GM21515 (cell line): ENCODE measurements around the gene SH2D2A.

Experiments used
- ATAC-seq: cut with Tn5 transposase; IDR thresholded peaks from one replicate; pipeline ENCODE4 v1.9.1; 2021; ENCODE audit not compliant: unreplicated experiment

Gene SH2D2A

DNA sequence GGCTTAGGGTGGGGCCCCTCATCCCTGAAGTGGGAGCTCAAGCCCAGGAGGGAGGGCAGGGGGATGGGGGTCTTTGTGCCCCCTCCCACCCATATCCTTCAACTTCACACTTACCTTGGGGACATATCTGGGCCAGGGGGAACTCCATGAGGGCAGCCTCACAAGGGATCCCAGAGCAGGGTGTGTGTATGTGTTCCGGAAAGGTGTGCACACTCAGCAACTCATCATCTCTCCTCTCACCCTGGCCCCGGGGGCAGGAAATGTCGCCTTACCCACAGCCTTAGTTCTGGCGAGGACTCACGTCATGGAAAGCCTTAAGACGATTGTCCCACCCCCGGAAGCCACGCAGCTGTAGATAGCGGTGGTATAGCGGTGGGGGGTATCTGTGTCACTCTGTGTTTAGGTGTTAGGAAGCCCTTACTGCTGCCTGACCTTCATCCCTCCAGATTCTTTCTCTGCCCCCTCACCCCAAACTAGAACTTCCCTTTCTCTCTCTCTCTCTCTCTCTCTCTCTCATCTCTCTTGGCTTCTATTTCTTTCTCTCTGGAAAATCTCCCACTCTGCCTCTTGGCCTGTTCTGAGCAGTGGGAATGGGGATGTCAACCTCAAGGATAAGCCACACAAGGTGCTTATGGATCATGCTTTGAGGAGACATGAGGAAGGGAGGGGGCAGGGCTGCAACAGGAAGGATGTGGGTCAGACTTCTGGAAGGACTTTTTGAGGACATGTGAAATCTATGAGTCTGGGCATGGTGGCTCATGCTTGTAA, at the start of gene SH2D2A:
SH2D2A (minus strand) TSS at position 288 of the 768 bp plus-strand sequence; CDS start at position 148, 140 bp downstream.
- peak; percentile 57 for ATAC-seq

DNA sequence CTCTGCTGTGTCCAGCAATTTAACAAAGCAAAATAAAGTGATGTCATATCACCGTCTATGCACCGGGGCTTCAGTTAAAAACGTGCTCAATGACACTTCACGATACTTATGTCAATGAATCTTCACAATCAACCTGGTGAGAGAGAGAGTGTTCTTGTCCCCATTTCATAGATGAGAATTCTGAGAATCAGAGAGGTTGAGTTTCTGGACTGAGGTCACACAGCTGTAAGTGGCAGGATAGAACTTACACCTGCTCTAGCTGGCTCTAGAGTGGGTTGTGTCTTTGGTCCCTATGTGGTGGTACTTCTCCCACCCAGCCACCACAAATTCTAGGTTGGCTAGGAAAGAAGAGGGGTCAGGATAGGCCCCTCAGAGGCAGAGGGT, 49.2 kb upstream of the SH2D2A start:
- ATAC-seq = no peak

DNA sequence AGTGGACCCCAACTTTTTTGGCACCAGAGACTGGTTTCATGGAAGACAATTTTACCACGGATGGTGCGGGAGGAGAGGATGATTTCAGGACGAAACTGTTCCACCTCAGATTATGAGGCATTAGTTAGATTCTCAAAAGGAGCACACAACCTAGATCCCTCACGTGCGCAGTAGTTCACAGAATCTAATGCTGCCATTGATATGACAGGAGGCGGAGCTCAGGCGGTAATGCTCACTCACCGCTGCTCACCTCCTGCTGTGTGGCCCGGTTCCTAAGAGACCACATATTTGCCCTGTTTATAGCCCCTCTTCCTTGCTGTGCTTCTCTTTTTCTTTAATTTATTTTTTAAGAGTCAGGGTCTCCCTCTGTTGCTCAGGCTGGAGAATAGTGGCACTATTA, 48.6 kb upstream of the SH2D2A start:
- ATAC-seq = no peak

DNA sequence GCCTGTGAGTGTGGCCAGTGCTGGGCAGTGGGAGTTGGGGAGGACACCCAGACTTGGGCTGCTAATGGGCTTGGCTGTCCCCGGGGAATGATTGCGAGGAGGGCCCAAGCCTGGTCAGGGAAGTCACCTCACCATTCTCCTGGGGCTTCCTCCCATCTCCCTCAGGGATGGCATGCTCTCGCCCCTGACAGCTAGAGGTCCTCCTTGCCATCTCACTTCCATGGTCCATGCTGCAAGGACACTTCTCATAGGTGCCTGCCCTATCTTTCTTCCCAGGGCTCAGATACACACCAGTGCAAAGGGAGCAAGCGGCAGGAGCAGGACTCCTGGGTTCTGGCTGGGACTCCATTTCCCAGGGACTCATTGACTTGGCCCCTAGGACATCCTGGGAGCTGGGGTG, 48.1 kb upstream of the SH2D2A start:
- ATAC-seq = no peak

DNA sequence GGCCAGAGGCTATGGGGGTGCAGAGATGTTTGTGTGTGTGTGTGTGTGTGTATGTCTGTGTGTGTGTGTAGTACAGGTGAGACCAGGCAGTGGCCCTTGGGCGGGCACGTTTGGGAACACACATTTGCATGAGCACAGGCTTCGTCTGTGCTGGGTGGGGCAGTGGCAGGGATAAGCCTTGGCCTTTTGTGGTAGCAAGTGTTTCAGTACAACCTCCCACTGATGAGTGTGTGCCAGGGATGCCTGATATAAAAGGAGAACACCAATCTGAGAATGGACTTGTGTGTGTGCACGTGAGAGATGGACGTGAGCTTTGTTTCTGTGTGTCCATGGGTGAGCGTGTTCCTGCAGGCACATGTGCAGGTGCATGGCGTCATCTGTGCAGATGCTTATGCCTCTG, 47.0 kb upstream of the SH2D2A start:
- ATAC-seq = no peak

DNA sequence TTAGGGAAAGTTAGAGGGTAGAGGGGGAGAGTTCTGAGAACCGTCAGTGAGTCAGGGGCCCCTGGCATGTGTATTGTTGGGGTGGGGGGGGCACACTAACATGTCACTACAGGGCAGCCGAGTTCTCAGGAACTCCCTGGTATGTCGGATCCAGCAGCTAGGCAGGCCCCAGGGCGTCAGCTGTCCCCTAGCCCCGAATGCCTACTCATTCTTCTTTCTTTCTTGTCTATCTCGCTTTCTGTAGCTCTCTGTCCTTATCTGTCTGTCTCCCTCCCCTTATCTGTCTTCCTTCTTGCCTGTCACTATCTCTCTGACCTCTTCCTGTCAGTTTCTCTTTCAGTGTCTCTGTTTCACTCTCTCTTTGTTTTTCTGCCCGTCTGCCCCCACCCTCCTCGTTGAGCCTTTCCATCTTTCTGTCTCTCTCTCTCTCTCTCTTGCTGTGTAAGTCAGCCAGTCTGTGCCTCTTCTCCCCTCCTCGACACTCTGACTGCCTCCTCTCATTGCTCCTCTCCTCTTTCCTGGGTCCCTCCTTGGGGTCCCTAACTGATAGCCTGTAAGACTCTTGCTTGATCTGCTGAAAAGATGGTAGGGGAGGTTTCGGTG, 46.5 kb upstream of the SH2D2A start:
- no peak for ATAC-seq

DNA sequence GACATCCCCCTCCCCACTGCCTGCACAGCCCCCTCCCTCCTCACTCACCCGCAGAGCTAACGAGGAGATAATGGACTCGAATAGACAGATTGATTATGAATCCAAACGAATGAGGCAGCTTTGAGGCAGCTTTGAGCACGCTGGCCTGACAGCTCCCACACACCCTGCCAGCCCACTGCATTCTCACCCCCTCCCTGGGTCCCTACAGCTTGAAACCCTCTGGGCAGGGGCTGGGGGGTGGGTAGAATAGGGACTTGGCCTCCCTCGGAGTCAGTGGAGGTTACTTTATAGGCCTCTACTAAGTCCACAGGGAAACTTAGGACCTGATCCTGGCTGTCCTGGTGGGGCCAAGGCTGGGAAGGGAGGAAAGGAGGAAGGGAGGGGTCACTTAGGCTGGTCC, 45.9 kb upstream of the SH2D2A start:
- no peak for ATAC-seq

DNA sequence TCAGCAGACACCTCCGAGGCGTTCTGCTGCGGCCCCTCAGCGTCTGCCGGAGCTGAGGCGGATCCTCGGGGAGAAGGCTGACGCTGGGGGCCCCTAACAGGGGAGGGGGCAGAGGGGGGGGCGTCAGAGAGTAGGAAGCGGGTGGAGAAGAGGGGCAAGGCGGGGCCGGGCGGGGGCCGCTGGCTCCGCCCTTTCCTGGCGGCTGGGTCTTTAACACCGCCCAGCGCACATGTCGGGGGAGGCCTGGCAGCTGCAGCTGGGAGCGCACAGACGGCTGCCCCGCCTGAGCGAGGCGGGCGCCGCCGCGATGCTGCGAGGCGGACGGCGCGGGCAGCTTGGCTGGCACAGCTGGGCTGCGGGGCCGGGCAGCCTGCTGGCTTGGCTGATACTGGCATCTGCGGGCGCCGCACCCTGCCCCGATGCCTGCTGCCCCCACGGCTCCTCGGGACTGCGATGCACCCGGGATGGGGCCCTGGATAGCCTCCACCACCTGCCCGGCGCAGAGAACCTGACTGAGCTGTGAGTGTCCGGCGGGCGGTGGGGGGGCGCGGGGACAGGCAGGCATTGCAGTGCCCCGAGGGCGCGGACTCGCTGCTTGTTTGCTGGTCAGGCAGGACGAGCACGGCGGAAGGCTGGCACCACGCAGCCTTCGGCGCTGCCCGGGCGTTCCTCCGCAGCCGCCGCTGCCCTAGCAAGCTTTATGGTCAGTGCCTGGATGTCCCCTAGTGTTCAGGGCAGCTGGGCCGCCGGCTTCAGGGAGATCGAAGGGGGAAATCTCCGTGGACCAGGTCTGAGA, 44.2 kb upstream of the SH2D2A start, which contains the start of gene NTRK1:
NTRK1 (plus strand) TSS at position 238 of the 796 bp plus-strand sequence; CDS start at position 308, 70 bp downstream.
- ATAC-seq = no peak

DNA sequence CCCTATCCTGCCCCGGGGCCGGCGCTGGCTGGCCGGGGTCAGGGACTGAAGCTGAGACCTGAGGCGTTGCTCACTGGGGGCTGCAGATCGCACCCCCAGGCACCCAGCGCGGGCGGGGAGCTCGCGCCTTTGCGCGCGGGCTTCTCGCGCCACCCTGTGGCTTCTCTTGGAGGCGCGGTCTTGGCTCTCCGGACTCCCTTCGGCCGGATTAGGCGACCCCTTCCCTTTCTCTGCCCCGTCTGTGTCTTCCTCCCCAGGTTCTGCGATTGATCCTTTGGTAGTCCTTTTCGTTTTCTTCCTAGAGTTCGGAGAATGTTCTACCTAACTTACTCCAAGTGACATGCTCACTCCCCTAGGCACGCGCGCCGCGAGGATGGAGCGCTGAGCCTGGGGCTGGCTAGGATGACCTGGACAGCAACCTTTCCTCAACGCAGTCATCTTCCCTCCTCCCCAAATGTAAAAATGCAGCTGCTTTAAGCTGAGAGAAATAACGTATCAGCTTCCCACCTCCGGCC, 43.5 kb upstream of the SH2D2A start:
- ATAC-seq = no peak

DNA sequence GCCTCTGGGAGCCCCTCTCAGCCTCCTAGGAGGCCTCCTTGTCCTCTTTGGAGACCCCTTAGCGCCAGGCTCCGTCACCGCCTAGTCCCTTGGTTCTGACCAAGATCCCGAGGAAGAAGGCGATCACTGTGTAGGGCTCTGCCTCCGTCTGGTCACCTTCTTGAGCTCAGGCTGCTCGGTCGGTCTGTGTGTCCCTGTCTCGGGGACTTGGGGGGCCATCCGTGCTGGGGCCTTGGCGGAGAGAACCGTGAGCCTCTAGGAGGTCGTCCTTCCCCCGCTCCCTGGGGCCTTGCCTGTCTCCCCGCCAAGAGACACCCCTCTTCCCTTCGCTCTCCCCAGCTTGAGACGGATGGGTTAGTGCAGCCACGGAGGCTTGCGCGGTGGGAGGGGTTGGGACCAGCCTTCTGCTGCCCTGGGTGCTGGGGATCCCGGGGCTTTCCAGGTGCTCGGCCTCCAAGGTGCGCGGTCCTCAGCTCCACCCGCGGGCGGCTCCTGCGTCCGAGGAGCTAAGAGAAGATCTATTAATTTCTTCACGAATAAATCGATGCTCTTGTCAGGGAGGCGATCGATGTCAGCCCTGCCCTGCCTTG, 43.0 kb upstream of the SH2D2A start:
- no peak for ATAC-seq

DNA sequence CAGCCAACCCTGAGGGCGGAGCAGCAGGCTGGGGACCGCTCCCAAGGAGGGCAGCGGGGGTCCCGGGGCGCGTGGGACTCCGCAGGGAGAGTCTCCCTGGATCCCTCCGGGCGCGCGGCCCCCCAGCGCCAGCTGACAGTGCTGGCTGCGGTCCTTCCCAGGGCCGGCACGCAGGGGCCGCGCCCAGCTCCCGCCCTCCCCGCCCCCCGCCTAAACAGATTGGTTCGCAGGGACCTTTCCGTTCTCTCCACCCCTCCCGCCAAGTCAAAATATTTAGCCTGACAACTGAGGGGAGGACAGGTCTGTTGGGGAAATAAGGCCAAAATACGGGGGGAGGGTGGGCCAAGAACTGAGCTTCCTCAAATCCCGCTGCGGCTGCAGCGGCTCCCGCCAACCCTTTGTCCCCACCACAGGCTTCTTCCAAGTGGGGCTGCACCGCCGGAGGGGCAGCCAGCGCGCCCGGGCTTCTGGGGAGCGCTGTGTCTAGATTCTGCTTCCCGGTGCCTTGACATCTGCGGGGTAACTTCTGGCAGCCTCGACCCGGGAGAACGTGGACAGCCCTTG, 42.4 kb upstream of the SH2D2A start, which contains the start of gene INSRR:
INSRR (minus strand) TSS at position 159 of the 564 bp plus-strand sequence. CDS start 496 bp downstream, outside the sequence.
- no peak for ATAC-seq

DNA sequence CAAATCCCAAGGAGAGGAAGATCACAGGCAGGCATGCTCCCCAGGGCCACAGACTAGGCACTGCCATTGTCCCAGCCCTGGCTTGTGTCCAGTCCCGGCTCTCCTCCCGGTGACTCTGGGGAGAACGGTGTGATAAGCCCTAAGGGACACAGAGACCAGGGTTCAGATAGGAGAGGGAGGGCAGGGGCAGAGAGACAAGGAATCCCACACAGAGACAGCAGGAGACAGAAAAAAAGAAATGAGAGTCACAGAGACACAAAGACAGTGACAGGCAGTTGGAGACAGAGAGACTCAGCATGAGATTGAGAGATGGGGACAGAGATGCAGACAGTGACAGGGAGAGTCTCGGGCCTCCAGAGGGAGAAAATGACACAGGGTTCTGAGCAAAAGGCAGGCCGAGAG, 41.9 kb upstream of the SH2D2A start:
- no peak for ATAC-seq

DNA sequence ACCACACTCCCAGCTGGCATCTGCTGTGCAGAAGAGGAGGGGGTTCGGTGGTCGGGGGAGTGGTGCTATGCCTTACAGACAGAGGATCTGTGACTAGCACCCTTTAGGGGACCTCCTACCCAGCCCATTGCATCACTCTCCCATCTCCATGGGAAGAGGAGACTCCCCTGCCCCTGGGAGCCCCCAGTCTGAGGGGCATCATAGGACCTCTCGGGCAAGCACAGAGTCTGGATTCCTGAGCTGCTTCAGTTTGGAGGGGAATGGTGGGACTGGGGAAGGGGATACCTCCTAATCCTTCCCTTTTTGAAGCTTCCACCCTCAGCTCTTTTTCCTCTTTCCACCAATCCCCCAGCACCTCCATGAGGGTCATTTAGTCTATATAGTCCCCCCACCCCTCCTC, 40.9 kb upstream of the SH2D2A start:
- no peak for ATAC-seq

DNA sequence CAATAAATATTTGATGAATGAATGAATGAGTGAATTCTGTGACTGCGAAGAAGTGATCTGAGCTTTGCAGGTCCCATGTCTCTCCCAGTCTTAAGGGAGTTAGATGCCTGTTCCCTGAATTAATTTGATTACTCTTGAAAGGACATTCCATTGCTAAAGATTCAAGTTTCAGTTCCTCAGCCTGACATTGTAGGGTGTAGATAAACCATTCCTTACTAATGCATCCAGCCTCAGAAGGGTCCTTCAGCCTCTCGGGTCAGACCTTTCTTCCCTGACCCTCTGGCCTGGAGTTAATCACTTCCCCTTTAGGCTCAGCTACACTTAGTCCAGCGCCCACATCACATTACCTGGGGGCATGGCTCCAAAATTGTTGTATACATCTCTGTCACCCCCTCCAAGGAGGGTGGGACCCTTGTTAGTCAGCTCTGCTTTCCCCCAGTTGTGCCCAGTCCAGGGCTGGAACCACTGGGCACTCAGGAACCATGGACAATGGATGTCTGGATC, 39.7 kb upstream of the SH2D2A start:
- no peak for ATAC-seq

DNA sequence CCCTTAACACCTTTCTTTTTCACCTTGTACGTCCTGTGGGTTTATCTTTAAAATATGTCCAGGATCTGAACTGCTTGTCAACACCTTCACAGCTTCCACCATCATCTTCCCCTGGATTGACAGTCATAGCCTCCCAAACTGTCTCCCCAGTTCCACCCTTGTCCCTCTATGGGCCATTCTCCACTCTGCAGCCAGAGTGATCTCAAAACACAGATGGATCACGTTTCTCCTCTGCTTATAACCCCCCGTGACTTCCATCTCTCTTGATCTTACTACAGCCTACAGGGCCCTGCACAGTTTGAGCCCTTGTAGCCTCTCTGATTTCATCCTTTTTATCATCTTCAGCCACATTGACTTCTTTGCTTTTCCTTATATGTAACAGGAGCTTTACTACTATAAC, 38.0 kb upstream of the SH2D2A start:
- no peak for ATAC-seq

DNA sequence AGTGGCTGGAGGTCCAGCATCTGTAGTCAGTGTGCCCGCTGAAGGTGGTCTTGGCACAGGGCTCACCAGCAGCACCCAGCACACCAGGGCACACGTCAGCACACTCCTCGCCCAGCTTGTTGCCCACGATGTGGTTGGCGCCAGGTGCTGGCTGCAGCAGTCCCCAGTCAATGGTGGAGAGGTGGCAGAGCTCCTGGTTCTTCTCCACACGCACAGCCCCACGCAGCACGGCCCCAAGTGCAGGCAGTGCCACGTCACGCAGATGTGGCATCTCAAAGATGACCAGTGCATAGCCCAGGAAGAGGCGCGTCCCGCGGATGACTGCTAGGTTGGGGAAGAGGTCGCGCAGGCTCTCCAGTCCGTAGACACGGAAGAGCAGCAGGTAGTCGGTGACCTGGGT, 37.1 kb upstream of the SH2D2A start:
- no peak for ATAC-seq

DNA sequence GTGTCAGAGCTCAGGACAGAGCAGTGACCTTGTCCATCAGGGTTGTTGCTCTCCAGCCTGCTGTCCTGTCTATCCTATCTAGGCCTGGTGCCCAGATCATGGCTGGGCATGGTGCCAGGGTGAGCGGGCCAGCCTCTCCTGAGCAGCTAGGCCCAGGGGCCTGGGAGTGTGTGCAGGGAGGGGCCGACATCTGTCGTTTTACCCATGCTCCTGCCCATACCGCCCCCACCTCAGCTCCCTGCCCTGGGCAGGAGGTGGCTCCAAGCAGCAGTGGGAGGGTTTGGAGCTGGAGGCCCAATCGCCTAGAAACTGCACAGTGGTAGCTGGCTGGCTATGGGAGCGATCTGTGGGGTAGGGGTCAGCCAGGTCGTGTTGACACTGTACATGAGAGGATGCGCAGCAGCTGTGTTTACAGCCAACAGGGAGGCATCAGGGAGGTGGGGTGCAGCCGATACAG, 35.8 kb upstream of the SH2D2A start:
- no peak for ATAC-seq

DNA sequence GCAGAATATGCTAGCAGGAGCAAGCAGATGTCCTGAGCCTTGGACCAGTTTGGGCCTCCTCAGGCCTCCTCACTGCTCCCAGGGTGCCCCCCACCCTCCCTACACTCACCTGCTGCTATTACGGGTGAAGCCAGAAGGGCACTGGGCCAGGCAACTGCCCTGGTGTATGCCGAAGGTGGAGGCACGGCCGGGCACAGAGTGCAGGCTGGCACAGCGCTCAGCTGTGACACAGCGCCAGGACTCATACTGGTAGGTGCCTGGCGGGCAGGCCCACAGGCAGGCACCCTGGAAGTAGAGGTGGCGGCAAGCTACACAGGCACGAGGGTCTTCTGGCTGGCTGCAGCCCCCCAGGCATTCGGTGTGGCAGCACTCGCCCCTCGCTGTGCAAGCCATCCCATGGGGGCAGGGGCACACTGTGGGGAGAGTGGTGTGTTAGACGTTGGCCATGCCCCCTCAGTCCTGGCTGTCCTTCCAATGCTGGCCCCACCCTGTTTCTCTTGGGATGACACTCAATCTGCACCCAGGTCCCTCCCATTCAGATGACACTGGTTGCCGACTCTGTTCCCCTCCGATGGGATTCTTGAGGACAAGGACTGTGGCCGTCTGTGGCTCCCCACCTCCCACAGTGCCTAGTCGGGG, 35.2 kb upstream of the SH2D2A start:
- no peak for ATAC-seq

DNA sequence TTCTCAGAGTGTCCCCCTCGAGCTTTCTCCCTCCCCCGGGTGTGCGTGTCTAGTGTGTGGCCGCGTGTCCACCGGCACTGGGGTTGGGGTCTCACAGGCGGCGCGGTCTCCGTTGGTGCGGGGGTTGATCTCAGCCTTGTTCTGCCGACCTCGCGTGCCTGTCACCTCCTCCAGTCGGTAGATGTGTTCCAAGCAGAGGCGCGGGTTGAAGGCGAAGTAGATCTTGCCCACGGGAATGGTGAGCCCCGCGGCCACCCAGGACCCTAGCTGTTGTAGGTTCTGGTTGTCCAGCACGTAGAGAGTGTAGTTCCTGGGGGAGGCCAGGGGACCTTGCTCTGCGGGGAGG, 32.5 kb upstream of the SH2D2A start:
- no peak for ATAC-seq
